Esophagus squamous epithelium (tissue), 5 donors: ENCODE results near the gene FNDC8. TPM values are rescaled to one million over a fixed set of nuclear protein-coding genes. Genes with fewer than 3 reads are reported as not detected.

ENCODE experiments used
- DNase-seq: peaks from one replicate; lab custom pipeline; 2025; lab: John Stamatoyannopoulos, UW
- H3K27ac ChIP-seq, 4 donors: fragments of 200-600 bp; sonication (generic); one replicate each; pipeline ENCODE4 v1.5.1; 2016 to 2019; ENCODE audit warnings: mild to moderate bottlenecking in 1 of 4
- H3K27me3 ChIP-seq, 4 donors: fragments of 200-600 bp; sonication (generic); 1 replicate in 3 of 4; 2 replicates in 1 of 4; pipeline versions ENCODE4 v1.5.1 to v1.6.0; 2017 to 2021; ENCODE audit warnings: antibody characterized with exemption in 1 of 4
- H3K36me3 ChIP-seq, 3 donors: fragments of 200-600 bp; sonication (generic); one replicate each; pipeline ENCODE4 v1.5.1; 2016 to 2019
- H3K4me1 ChIP-seq, 3 donors: fragments of 200-600 bp; sonication (generic); one replicate each; pipeline ENCODE4 v1.5.1; 2017 to 2019
- H3K4me3 ChIP-seq, 4 donors: fragments of 200-600 bp; sonication (generic); 1 replicate in 3 of 4; 2 replicates in 1 of 4; pipeline ENCODE4 v1.5.1; 2016 to 2019; ENCODE audit warnings: mild to moderate bottlenecking in 2 of 4, moderate library complexity in 1 of 4
- H3K9me3 ChIP-seq, 3 donors: fragments of 200-600 bp; sonication (generic); one replicate each; pipeline ENCODE4 v1.5.1; 2016 to 2019
- CTCF ChIP-seq, 6 experiments: fragments of 450-650 bp in 4 of 6; fragments of 200-600 bp in 2 of 6; sonication (generic) in 2 of 6; IDR thresholded peaks; one replicate each; pipeline ENCODE4 v1.5.1; 2016 to 2019; ENCODE audit warnings: antibody characterized with exemption in 6 of 6, mild to moderate bottlenecking in 4 of 6, moderate library complexity in 4 of 6
- POLR2A ChIP-seq, 4 donors: fragments of 450-650 bp; IDR thresholded peaks; one replicate each; pipeline ENCODE4 v1.6.1; 2017; ENCODE audit warnings: antibody characterized with exemption in 4 of 4, mild to moderate bottlenecking in 4 of 4, moderate library complexity in 3 of 4
- whole genome bisulfite sequencing, 2 donors: methylation state at CpG; one replicate each; pipeline ENCODE4 v1.1.5; 2018; 5-methylcytosine and 5-hydroxymethylcytosine counted together
- intact Hi-C: fragments of 100-400 bp; cut with DNase I; formaldehyde crosslinking; loops from one replicate; pipeline ENCODE4 v1.15.0; 2022
- total RNA-seq, 4 donors: library from RNA; depleted of rRNA; stranded (reverse); fragments of >200 nt; gene quantifications; one replicate each; pipeline ENCODE4 v1.1.0, GENCODE V29; 2016
- donor health status: DM: yes; HTN: yes; CAD: no.

Gene FNDC8
- total RNA-seq, 4 donors from 2014 or later: not detected

GRCh38 chr17:35130392-35130791 lies 9.0 kb downstream of the FNDC8 start:
- H3K27me3 ChIP-seq: no peaks in the 10 kb centered on the region
- intact Hi-C loops: no loop called here
- H3K9me3 ChIP-seq: no peaks in the 10 kb centered on the region
- no peak overlapping the region for H3K4me3 ChIP-seq
- no peak for DNase-seq
- WGBS, 2 donors: 80 to 100% methylated on average over 1 of the region's 3 CpGs
- H3K27ac ChIP-seq: no peak overlapping the region
- H3K36me3 ChIP-seq: peaks cover 23 to 49% (median 33%) of the 10 kb centered on the region in 3 donors
- H3K4me1 ChIP-seq: peaks cover 0 to 5% (median 0%) of the 10 kb centered on the region in 3 donors
- no peak for TF ChIP-seq CTCF (IDR thresholded peaks at IDR 0.05)
- no peak for TF ChIP-seq POLR2A (IDR thresholded peaks at IDR 0.05)

- Histone ChIP-seq H3K36me3 (peaks cover 32 to 66% (median 43%) of the 10 kb centered on the region in 3 donors), H3K4me3 (no peak overlapping the region), H3K27me3 (no peaks in the 10 kb centered on the region), H3K4me1 (peaks cover 0 to 5% (median 0%) of the 10 kb centered on the region in 3 donors), H3K27ac (no peak overlapping the region), H3K9me3 (no peaks in the 10 kb centered on the region)
- TF ChIP-seq POLR2A (IDR thresholded peaks at IDR 0.05): no peak
- no peak for TF ChIP-seq CTCF (IDR thresholded peaks at IDR 0.05)
- intact Hi-C loops: no loop called here
- WGBS, 2 donors: 79% methylated on average over 4 of the region's 10 CpGs; no CpG with 5 or more reads in 1 of the 2 donors
- no peak for DNase-seq
Measured at GRCh38 chr17:35132099-35132498, 10.7 kb downstream of the FNDC8 start.

- no peak overlapping the region for H3K4me3 ChIP-seq
- TF ChIP-seq POLR2A (IDR thresholded peaks at IDR 0.05): no peak
- no peak for TF ChIP-seq CTCF (IDR thresholded peaks at IDR 0.05)
- no peak overlapping the region for H3K27ac ChIP-seq
- peaks cover 0 to 5% (median 0%) of the 10 kb centered on the region in 3 donors for H3K4me1 ChIP-seq
- no peak for DNase-seq
- no peaks in the 10 kb centered on the region for H3K27me3 ChIP-seq
- WGBS, 2 donors: 85 to 91% methylated on average over 9 to 13 of the region's 22 CpGs
- peaks cover 40 to 75% (median 44%) of the 10 kb centered on the region in 3 donors for H3K36me3 ChIP-seq
- no peaks in the 10 kb centered on the region for H3K9me3 ChIP-seq
- intact Hi-C loops: no loop called here
Measured at GRCh38 chr17:35132816-35133550, 11.6 kb downstream of the FNDC8 start.

- TF ChIP-seq POLR2A (IDR thresholded peaks at IDR 0.05): no peak
- TF ChIP-seq CTCF (IDR thresholded peaks at IDR 0.05): no peak
- H3K9me3 ChIP-seq: no peaks in the 10 kb centered on the region
- no peak for DNase-seq
- H3K4me3 ChIP-seq: no peak overlapping the region
- H3K36me3 ChIP-seq: peaks cover 43 to 96% (median 44%) of the 10 kb centered on the region in 3 donors
- peaks cover 0 to 7% (median 0%) of the 10 kb centered on the region in 3 donors for H3K4me1 ChIP-seq
- intact Hi-C loops: no loop called here
- no peaks in the 10 kb centered on the region for H3K27me3 ChIP-seq
- H3K27ac ChIP-seq: no peak overlapping the region
- WGBS, 2 donors: 79 to 83% methylated on average over 6 of the region's 6 CpGs
Measured at GRCh38 chr17:35135322-35135721, 13.9 kb downstream of the FNDC8 start.

- no peak for DNase-seq
- H3K4me1 ChIP-seq: peaks cover 0 to 27% (median 7%) of the 10 kb centered on the region in 3 donors
- no peak for TF ChIP-seq POLR2A (IDR thresholded peaks at IDR 0.05)
- TF ChIP-seq CTCF (IDR thresholded peaks at IDR 0.05): no peak
- H3K9me3 ChIP-seq: no peaks in the 10 kb centered on the region
- no peak overlapping the region for H3K4me3 ChIP-seq
- 91 to 92% methylated on average over 6 of the region's 6 CpGs for WGBS, 2 donors
- intact Hi-C loops: no loop called here
- H3K36me3 ChIP-seq: peaks cover 29 to 68% (median 31%) of the 10 kb centered on the region in 3 donors
- no peak overlapping the region for H3K27ac ChIP-seq
- no peaks in the 10 kb centered on the region for H3K27me3 ChIP-seq
Measured at GRCh38 chr17:35138218-35138617, 16.8 kb downstream of the FNDC8 start.
